Measurements from ENCODE around the gene VSTM2B. TPM values are rescaled to one million over a fixed set of nuclear protein-coding genes. Genes with fewer than 3 reads are reported as not detected.

Gene VSTM2B
- total RNA-seq, 4 donors from 2014 or later: not detected

DNA sequence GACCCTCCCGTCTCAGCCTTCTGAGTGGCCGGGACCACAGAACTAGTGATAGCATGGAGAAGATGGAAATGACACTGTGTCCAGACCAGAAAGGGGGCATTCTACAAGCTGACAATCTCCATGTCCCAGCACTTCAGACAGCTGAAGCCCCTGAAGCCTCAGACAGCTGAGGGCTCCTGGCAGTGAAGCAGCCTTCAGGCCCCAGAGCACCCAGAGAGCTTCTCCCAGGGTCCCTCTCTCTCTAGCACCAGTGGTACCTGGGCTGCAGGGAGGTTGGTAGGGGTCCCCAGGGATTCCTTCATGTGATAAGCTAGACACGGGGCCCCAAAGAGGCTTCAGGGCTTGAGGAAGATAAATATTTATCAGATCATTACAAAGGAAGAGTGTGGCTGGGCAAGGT, 72.7 kb downstream of the VSTM2B start:
- DNase-seq: no peak
- Histone ChIP-seq H3K4me3 (no peak overlapping the region), H3K27ac (no peak overlapping the region), H3K36me3 (no peaks in the 10 kb centered on the region), H3K9me3 (no peaks in the 10 kb centered on the region), H3K27me3 (peaks cover 0 to 53% (median 0%) of the 10 kb centered on the region in 4 donors), H3K4me1 (no peaks in the 10 kb centered on the region)
- intact Hi-C loops (cut with DNase I): no loop called here
- WGBS, 2 donors: 20 to 89% methylated on average over 2 of the region's 3 CpGs
- TF ChIP-seq POLR2A (IDR thresholded peaks at IDR 0.05) (no peak), CTCF (IDR thresholded peaks at IDR 0.05) (no peak)

- Histone ChIP-seq H3K27ac (no peak overlapping the region), H3K36me3 (peaks cover 0 to under 1% (median 0%) of the 10 kb centered on the region in 3 donors), H3K4me3 (no peak overlapping the region), H3K4me1 (peaks cover 12 to 22% (median 12%) of the 10 kb centered on the region in 3 donors), H3K9me3 (no peaks in the 10 kb centered on the region), H3K27me3 (peaks cover 0 to 5% (median 0%) of the 10 kb centered on the region in 4 donors)
- no peak for DNase-seq
- intact Hi-C loops (cut with DNase I): no loop called here
- TF ChIP-seq CTCF (IDR thresholded peaks at IDR 0.05) (no peak), POLR2A (IDR thresholded peaks at IDR 0.05) (no peak)
- 59 to 64% methylated on average over 5 of the region's 5 CpGs for WGBS, 2 donors
These were observed 77.5 kb downstream of the VSTM2B start for GRCh38 chr19:29603308-29603707.

GRCh38 chr19:29605653-29606419, 80.0 kb downstream of the VSTM2B start, which contains the start of gene POP4:
TSS of gene POP4 (plus strand) at chr19:29606283. CDS start at chr19:29606319, 36 bp downstream.
- Histone ChIP-seq H3K27me3 (no peaks in the 10 kb centered on the region), H3K27ac (peak within 1 kb of the TSS; percentile 96 to 98 (median 97)), H3K4me1 (peaks cover 12 to 29% (median 12%) of the 10 kb centered on the region in 3 donors), H3K4me3 (peak within 1 kb of the TSS; percentile 82 to 91 (median 84)), H3K36me3 (peaks cover 5 to 25% (median 11%) of the 10 kb centered on the region in 3 donors), H3K9me3 (no peaks in the 10 kb centered on the region)
- intact Hi-C loops (cut with DNase I): loop anchor here (5.0 kb wide), 1 partner anchor 111 kb away; the partner anchor contains the start of gene C19orf12
- WGBS, 2 donors: 1% methylated on average over 27 to 28 of the region's 47 CpGs
- peak; percentile 86 for DNase-seq
- TF ChIP-seq CTCF (IDR thresholded peaks at IDR 0.05) (peak in 2 of 6 experiments; percentile 6 to 47), POLR2A (IDR thresholded peaks at IDR 0.05) (peak in 3 of 4 donors; percentile 97)

- Histone ChIP-seq H3K27me3 (no peaks in the 10 kb centered on the region), H3K27ac (peak overlapping the region; percentile 96 to 98 (median 97)), H3K36me3 (peaks cover 5 to 31% (median 13%) of the 10 kb centered on the region in 3 donors), H3K4me1 (peaks cover 12 to 31% (median 12%) of the 10 kb centered on the region in 3 donors), H3K4me3 (peak overlapping the region; percentile 82 to 91 (median 84)), H3K9me3 (no peaks in the 10 kb centered on the region)
- DNase-seq: no peak
- 1 to 2% methylated on average over 11 to 12 of the region's 12 CpGs for WGBS, 2 donors
- intact Hi-C loops (cut with DNase I): loop anchor here (5.0 kb wide), 1 partner anchor 111 kb away; the partner anchor contains the start of gene C19orf12
- no peak for TF ChIP-seq CTCF (IDR thresholded peaks at IDR 0.05)
- no peak for TF ChIP-seq POLR2A (IDR thresholded peaks at IDR 0.05)
These were observed 80.6 kb downstream of the VSTM2B start for GRCh38 chr19:29606420-29606747.

DNA sequence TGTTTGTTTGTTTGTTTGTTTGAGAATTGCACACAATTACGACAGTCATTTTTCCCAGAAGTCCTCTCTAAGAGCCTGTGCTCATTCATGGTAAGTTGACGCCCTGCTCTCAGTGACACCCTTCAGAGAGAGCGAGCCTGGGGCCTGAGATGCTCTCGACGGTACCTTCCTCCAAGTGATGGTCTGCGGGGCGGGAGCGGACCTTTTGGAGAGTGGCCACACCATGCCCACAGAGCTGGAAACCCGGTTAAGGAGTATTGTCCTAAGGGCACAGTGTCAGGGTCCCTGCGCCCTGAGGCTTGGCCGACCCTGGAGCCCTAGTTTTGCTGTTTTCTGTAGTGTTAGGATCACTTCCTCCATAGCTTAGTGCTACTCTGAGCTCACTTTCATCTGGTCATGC, 83.8 kb downstream of the VSTM2B start:
- H3K27me3 ChIP-seq: no peaks in the 10 kb centered on the region
- H3K4me3 ChIP-seq: no peak overlapping the region
- no peaks in the 10 kb centered on the region for H3K9me3 ChIP-seq
- peaks cover 31 to 63% (median 46%) of the 10 kb centered on the region in 3 donors for H3K36me3 ChIP-seq
- H3K27ac ChIP-seq: no peak overlapping the region
- intact Hi-C loops (cut with DNase I): loop anchor here (5.0 to 10.0 kb wide), 2 partner anchors 85 to 108 kb away; partner anchors contain the start of gene C19orf12
- 74 to 89% methylated on average over 3 to 11 of the region's 11 CpGs for WGBS, 2 donors
- TF ChIP-seq POLR2A (IDR thresholded peaks at IDR 0.05) (no peak), CTCF (IDR thresholded peaks at IDR 0.05) (no peak)
- DNase-seq: no peak
- H3K4me1 ChIP-seq: peaks cover 12 to 31% (median 12%) of the 10 kb centered on the region in 3 donors
